Stimulated activated CD8-positive, alpha-beta memory T cell treated with anti-CD3 and anti-CD28 coated beads, Interleukin-4, amount 100 ng/mL, for 48 hours (primary cell): ENCODE data around the gene MAGI1.
"Not testable (repeated sequence)": the region's sequence is repeated elsewhere in the genome, so short reads cannot be mapped to it uniquely, and the experiment has no call there.

Source experiments
- DNase-seq: peaks from one replicate; pipeline ENCODE4 v3.0.0-alpha.2; 2020

The MAGI1 gene

GRCh38 chr3:65867463-65868210, 171.1 kb downstream of the MAGI1 start:
- DNase-seq: no peak

- DNase-seq: no peak
Measured at GRCh38 chr3:65864357-65864904, 174.3 kb downstream of the MAGI1 start.

- no peak for DNase-seq
Measured at GRCh38 chr3:65861718-65862117, 177.0 kb downstream of the MAGI1 start.

- not testable (repeated sequence) for DNase-seq
Measured at GRCh38 chr3:65859612-65860011, 179.1 kb downstream of the MAGI1 start.

- DNase-seq: no peak
Measured at GRCh38 chr3:65858749-65859148, 180.0 kb downstream of the MAGI1 start.

- no peak for DNase-seq
Measured at GRCh38 chr3:65857327-65857726, 181.4 kb downstream of the MAGI1 start.

GRCh38 chr3:65856907-65857306, 181.8 kb downstream of the MAGI1 start:
- DNase-seq: no peak

GRCh38 chr3:65855370-65856100, 183.2 kb downstream of the MAGI1 start:
- DNase-seq: no peak

GRCh38 chr3:65854606-65855304, 184.0 kb downstream of the MAGI1 start:
- DNase-seq: no peak

- no peak for DNase-seq
Measured at GRCh38 chr3:65851827-65852226, 186.9 kb downstream of the MAGI1 start.

GRCh38 chr3:65850261-65850660, 188.5 kb downstream of the MAGI1 start:
- DNase-seq: no peak

- DNase-seq: no peak
Measured at GRCh38 chr3:65848024-65848423, 190.7 kb downstream of the MAGI1 start.

GRCh38 chr3:65846936-65847335, 191.8 kb downstream of the MAGI1 start:
- no peak for DNase-seq

GRCh38 chr3:65844370-65844769, 194.3 kb downstream of the MAGI1 start:
- DNase-seq: no peak

- DNase-seq: no peak
Measured at GRCh38 chr3:65843732-65844131, 195.0 kb downstream of the MAGI1 start.

GRCh38 chr3:65837604-65838003, 201.1 kb downstream of the MAGI1 start:
- DNase-seq: no peak

GRCh38 chr3:65836047-65836446, 202.7 kb downstream of the MAGI1 start:
- DNase-seq: no peak

GRCh38 chr3:65833761-65834505, 204.8 kb downstream of the MAGI1 start:
- DNase-seq: no peak

- DNase-seq: no peak
Measured at GRCh38 chr3:65831733-65832425, 206.8 kb downstream of the MAGI1 start.

GRCh38 chr3:65830948-65831732, 207.6 kb downstream of the MAGI1 start:
- DNase-seq: no peak

GRCh38 chr3:65829228-65829627, 209.5 kb downstream of the MAGI1 start:
- no peak for DNase-seq
